Hematopoietic multipotent progenitor cell treated with erythropoietin and hydrocortisone succinate and interleukin-3 and kit ligand, for 8 days (in vitro differentiated cells): ENCODE data around the gene NLRP2B.
"Not testable (repeated sequence)": the region's sequence is repeated elsewhere in the genome, so short reads cannot be mapped to it uniquely, and the experiment has no call there.

Experiments used
- DNase-seq: peaks from one replicate; pipeline ENCODE4 v3.0.0-alpha.2; 2015

The NLRP2B gene

GRCh38 chrX:57680160-57680559 is at the start of gene NLRP2B:
TSS of gene NLRP2B (minus strand) at chrX:57680260.
- no peak for DNase-seq

GRCh38 chrX:57725995-57726394 is 45.9 kb upstream of the NLRP2B start:
- not testable (repeated sequence) for DNase-seq

GRCh38 chrX:57681341-57681740 is 1.3 kb upstream of the NLRP2B start:
- DNase-seq, result no peak

- no peak for DNase-seq
These were observed 1.2 kb downstream of the NLRP2B start for GRCh38 chrX:57678686-57679428.

GRCh38 chrX:57677132-57677858 is 2.8 kb downstream of the NLRP2B start:
- no peak for DNase-seq

GRCh38 chrX:57675320-57675719 is 4.7 kb downstream of the NLRP2B start:
- no peak for DNase-seq

GRCh38 chrX:57674861-57675260 is 5.2 kb downstream of the NLRP2B start:
- no peak for DNase-seq

GRCh38 chrX:57669961-57670360 is 10.1 kb downstream of the NLRP2B start:
- no peak for DNase-seq

- DNase-seq, result no peak
These were observed 13.1 kb downstream of the NLRP2B start for GRCh38 chrX:57667010-57667409.

GRCh38 chrX:57655065-57655464 is 25.0 kb downstream of the NLRP2B start:
- DNase-seq, result no peak

- no peak for DNase-seq
These were observed 27.4 kb downstream of the NLRP2B start for GRCh38 chrX:57652705-57653104.

- DNase-seq, result no peak
These were observed 28.7 kb downstream of the NLRP2B start for GRCh38 chrX:57651169-57651919.

- DNase-seq, result no peak
These were observed 33.0 kb downstream of the NLRP2B start for GRCh38 chrX:57647020-57647419.

GRCh38 chrX:57643698-57644097 is 36.4 kb downstream of the NLRP2B start:
- DNase-seq, result no peak

- DNase-seq, result no peak
These were observed 38.7 kb downstream of the NLRP2B start for GRCh38 chrX:57641338-57641737.

GRCh38 chrX:57640674-57641016 is 39.4 kb downstream of the NLRP2B start:
- no peak for DNase-seq

GRCh38 chrX:57629438-57629837 is 50.6 kb downstream of the NLRP2B start:
- not testable (repeated sequence) for DNase-seq
